ENCODE results near the gene LIN28A.

DNA sequence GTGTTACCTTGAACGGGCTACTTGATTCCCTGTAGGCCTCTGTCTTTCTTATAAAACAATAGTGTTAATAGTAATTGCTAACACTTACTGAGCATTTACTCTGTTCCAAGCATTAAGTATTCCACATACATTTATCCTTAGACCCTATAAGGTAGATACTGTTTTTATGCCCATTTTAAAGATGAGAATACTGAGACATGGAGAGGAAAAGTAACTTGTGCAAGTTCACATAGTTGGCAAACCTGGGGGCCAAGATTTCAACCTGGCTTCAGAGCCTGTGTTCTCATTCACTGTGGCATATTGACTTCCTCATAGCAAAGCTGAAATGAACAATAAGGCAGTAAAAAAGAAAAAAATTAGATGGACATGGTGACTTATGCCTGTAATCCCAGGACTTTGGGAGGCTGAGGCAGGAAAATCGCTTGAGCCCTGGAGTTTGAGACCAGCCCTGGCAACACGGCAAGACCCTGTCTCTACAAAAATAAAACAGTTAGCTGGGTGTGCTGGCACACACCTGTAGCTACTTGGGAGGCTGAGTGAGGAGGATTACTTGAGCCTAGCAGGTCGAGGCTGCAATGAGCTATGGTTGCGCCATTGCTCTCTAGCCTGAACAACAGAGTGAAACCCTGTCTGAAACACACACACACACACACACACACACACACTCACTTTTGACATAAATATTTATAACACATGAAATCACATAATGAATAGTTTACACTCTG, 42.0 kb downstream of the LIN28A start:
- no peak for TF ChIP-seq EZH2 (IDR thresholded peaks at IDR 0.05; ENCODE audit: borderline replicate concordance, insufficient read depth, low read depth, low read length, poor library complexity, severe bottlenecking)
- TF ChIP-seq, protein P1, sequence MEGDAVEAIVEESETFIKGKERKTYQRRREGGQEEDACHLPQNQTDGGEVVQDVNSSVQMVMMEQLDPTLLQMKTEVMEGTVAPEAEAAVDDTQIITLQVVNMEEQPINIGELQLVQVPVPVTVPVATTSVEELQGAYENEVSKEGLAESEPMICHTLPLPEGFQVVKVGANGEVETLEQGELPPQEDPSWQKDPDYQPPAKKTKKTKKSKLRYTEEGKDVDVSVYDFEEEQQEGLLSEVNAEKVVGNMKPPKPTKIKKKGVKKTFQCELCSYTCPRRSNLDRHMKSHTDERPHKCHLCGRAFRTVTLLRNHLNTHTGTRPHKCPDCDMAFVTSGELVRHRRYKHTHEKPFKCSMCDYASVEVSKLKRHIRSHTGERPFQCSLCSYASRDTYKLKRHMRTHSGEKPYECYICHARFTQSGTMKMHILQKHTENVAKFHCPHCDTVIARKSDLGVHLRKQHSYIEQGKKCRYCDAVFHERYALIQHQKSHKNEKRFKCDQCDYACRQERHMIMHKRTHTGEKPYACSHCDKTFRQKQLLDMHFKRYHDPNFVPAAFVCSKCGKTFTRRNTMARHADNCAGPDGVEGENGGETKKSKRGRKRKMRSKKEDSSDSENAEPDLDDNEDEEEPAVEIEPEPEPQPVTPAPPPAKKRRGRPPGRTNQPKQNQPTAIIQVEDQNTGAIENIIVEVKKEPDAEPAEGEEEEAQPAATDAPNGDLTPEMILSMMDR (IDR thresholded peaks at IDR 0.05), result no peak

Measured in B cell (primary cell).